DMS 273 (cell line): ENCODE measurements around the gene MORF4L2.
A peak's percentile ranks its signal among the peaks of the same experiment; 100 is the strongest.

Source experiments
- DNase-seq: peaks from one replicate; lab custom pipeline; 2025; ENCODE audit not compliant: unreplicated experiment; lab: John Stamatoyannopoulos, UW

MORF4L2 gene

GRCh38 chrX:103686199-103687072, at the start of gene MORF4L2:
MORF4L2 (minus strand) TSS chrX:103686699; CDS start chrX:103677027, 9,672 bp downstream.
- DNase-seq: peak; percentile 98

GRCh38 chrX:103734125-103734760, 47.7 kb upstream of the MORF4L2 start:
- no peak for DNase-seq

GRCh38 chrX:103733017-103733416, 46.5 kb upstream of the MORF4L2 start:
- no peak for DNase-seq

- DNase-seq: peak; percentile 13
Measured at GRCh38 chrX:103730796-103731493, 44.4 kb upstream of the MORF4L2 start.

- no peak for DNase-seq
Measured at GRCh38 chrX:103730147-103730795, 43.8 kb upstream of the MORF4L2 start.

GRCh38 chrX:103729015-103729414, 42.5 kb upstream of the MORF4L2 start:
- DNase-seq: no peak

GRCh38 chrX:103727115-103727514, 40.6 kb upstream of the MORF4L2 start:
- no peak for DNase-seq

GRCh38 chrX:103726477-103726876, 40.0 kb upstream of the MORF4L2 start:
- DNase-seq: peak; percentile 30

GRCh38 chrX:103722505-103722904, 36.0 kb upstream of the MORF4L2 start:
- peak; percentile 28 for DNase-seq

- DNase-seq: no peak
Measured at GRCh38 chrX:103718120-103718519, 31.6 kb upstream of the MORF4L2 start.

GRCh38 chrX:103716962-103717361, 30.5 kb upstream of the MORF4L2 start:
- no peak for DNase-seq

- no peak for DNase-seq
Measured at GRCh38 chrX:103710609-103711008, 24.1 kb upstream of the MORF4L2 start, which contains the start of gene TMEM31. TMEM31 (plus strand) TSS chrX:103710909; CDS start chrX:103712259, 1,350 bp downstream.

- DNase-seq: no peak
Measured at GRCh38 chrX:103704863-103705262, 18.4 kb upstream of the MORF4L2 start.

GRCh38 chrX:103699243-103699642, 12.7 kb upstream of the MORF4L2 start:
- DNase-seq: no peak

GRCh38 chrX:103697687-103698086, 11.2 kb upstream of the MORF4L2 start:
- no peak for DNase-seq

GRCh38 chrX:103691059-103691458, 4.6 kb upstream of the MORF4L2 start:
- DNase-seq: no peak

GRCh38 chrX:103688946-103689345, 2.4 kb upstream of the MORF4L2 start:
- DNase-seq: peak; percentile 64

- peak; percentile 87 for DNase-seq
Measured at GRCh38 chrX:103687696-103688201, 1.2 kb upstream of the MORF4L2 start.

GRCh38 chrX:103687073-103687695, 685 bp upstream of the MORF4L2 start:
- peak; percentile 93 for DNase-seq

GRCh38 chrX:103685396-103685795, 1.1 kb downstream of the MORF4L2 start:
- DNase-seq: peak; percentile 42
